Metanephros (tissue), 2 donors: ENCODE results near the gene PUDP. TPM values are rescaled to one million over a fixed set of nuclear protein-coding genes. Genes with fewer than 3 reads are reported as not detected.

Experiments
- small RNA-seq: library from RNA; depleted of rRNA; stranded (forward); fragments of <200 nt; gene quantifications from one replicate; pipeline ENCODE3, GENCODE V24; 2014; ENCODE audit warnings: low replicate concordance
- total RNA-seq: library from RNA; depleted of rRNA; stranded (reverse); fragments of >200 nt; gene quantifications from one replicate; pipeline ENCODE4 v1.2.3, GENCODE V29; 2014

The PUDP gene
- 14.4 TPM for total RNA-seq

GRCh38 chrX:7147978-7148854 lies at the start of gene PUDP:
Gene PUDP, minus strand, starts transcription at chrX:7148153. Its CDS starts 40 bp downstream, at chrX:7148113.

GRCh38 chrX:7147413-7147977 lies 458 bp downstream of the PUDP start, which contains the start of gene STS:
Gene STS, plus strand, starts transcription at chrX:7147712. Its CDS starts 105,488 bp downstream, at chrX:7253200.

Small RNA genes within 50 kb of the gene (small RNA-seq; reads per million reads assigned to genes)
- not detected for gene MIR4767

Other genes starting within 250 kb of the PUDP start
- 5.2 TPM for gene STS, start 441 bp downstream of the PUDP start, total RNA-seq